Measurements from ENCODE around the gene KCND3. TPM values are rescaled to one million over a fixed set of nuclear protein-coding genes. Genes with fewer than 3 reads are reported as not detected.

Gene KCND3
- polyA plus RNA-seq, 3 donors = not detected

DNA sequence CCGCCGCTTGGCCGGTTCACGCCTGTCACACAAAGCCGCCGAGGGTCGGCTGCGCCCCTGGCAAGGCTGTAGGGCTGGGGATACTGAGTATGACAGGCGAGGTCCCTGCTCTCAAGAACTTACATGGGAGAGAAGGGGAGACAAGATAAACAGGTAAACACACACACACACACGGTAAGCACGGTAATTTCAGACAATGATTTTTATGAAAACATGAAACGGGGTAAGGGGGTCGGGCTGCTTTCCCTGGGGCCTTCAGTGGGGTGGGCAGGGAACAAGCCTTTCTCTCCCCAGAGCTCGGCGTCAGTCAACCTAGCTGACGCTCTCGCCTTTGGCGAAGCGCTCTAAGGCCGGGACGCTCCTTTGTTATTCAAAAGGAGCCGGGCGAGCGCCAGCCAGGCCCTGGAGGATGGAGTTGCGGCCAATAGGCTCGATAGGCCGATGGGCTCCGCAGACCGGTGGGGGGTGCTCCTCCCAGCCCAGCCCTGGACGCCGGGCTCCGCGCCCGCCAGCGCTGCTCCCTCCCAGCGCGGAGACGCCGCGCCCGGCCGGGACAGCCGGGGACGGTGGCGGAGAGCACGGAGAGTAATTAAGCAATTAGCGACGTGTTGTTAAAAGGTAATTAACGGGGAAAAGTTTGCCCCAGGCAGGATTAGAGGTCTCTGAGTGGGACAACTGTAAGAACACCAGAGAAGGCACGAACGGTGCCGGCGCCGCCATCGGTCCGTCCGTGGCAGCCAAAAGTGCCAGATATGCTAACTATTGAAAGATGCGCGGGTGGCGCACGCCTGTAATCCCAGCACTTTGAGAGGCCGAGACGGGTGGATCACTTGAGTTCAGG is 249.3 kb downstream of the KCND3 start:
- Histone ChIP-seq H3K9me3 (replicated peaks in 1 of 2; ENCODE audit: control insufficient read depth in 1 of 2, insufficient read depth in 1 of 2, low read length in 2 of 2) (peaks cover 0 to 4% of the 10 kb centered on the region in 2 donors), H3K27ac (ENCODE audit: low read depth in 1 of 2, low read length in 2 of 2) (peak overlapping the region in 1 of 2 donors; percentile 81), H3K4me1 (ENCODE audit: control insufficient read depth in 1 of 2, insufficient read depth in 2 of 2, low read length in 2 of 2) (peaks cover 50 to 54% of the 10 kb centered on the region in 2 donors), H4K20me1 (ENCODE audit: insufficient read depth, low read length) (no peaks in the 10 kb centered on the region), H3K9ac (ENCODE audit: insufficient read depth, low read length, poor library complexity, severe bottlenecking) (peak overlapping the region; percentile 33), H2AFZ (ENCODE audit: insufficient read depth, low read depth, low read length, poor library complexity, severe bottlenecking) (peak overlapping the region; percentile 83), H3K27me3 (ENCODE audit: control insufficient read depth in 2 of 2, insufficient read depth in 2 of 2, low read length in 2 of 2) (peaks cover 22 to 54% of the 10 kb centered on the region in 2 donors), H3K79me2 (ENCODE audit: insufficient read depth, low read length) (no peaks in the 10 kb centered on the region), H3K4me3 (replicated peaks in 1 of 3; ENCODE audit: low read depth in 2 of 3, low read length in 3 of 3) (peak overlapping the region; percentile 46 to 79 (median 63)), H3K36me3 (replicated peaks in 1 of 2; ENCODE audit: control insufficient read depth in 1 of 2, insufficient read depth in 2 of 2, low read length in 2 of 2) (no peaks in the 10 kb centered on the region), H3K4me2 (replicated peaks; ENCODE audit: extremely low read depth, low read length, poor library complexity, severe bottlenecking) (peak overlapping the region; percentile 79)
- WGBS (ENCODE audit: insufficient coverage) = 1% methylated on average over 57 of the region's 63 CpGs
- TF ChIP-seq, protein P1, sequence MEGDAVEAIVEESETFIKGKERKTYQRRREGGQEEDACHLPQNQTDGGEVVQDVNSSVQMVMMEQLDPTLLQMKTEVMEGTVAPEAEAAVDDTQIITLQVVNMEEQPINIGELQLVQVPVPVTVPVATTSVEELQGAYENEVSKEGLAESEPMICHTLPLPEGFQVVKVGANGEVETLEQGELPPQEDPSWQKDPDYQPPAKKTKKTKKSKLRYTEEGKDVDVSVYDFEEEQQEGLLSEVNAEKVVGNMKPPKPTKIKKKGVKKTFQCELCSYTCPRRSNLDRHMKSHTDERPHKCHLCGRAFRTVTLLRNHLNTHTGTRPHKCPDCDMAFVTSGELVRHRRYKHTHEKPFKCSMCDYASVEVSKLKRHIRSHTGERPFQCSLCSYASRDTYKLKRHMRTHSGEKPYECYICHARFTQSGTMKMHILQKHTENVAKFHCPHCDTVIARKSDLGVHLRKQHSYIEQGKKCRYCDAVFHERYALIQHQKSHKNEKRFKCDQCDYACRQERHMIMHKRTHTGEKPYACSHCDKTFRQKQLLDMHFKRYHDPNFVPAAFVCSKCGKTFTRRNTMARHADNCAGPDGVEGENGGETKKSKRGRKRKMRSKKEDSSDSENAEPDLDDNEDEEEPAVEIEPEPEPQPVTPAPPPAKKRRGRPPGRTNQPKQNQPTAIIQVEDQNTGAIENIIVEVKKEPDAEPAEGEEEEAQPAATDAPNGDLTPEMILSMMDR (IDR thresholded peaks at IDR 0.05) = no peak
- H3K27me3 Mint-ChIP-seq (ENCODE audit: low read depth in 3 of 3) = peaks cover 51 to 70% (median 54%) of the 10 kb centered on the region in 3 donors
- H3K4me3 Mint-ChIP-seq = peak overlapping the region; percentile 89 to 98
- intact Hi-C loops (cut with micrococcal nuclease) = loop anchor here (10.0 kb wide), 5 partner anchors 125 to 775 kb away; partner anchors contain the start of genes ADORA3 (in 1 of the 2), DENND2D (in 1 of the 2), LRIF1 (in 1 of the 2) and RAP1A (in 1 of the 2)
- peaks cover 31% of the 10 kb centered on the region for H3K4me1 Mint-ChIP-seq
- H3K36me3 Mint-ChIP-seq = peaks cover 7 to 21% of the 10 kb centered on the region in 2 donors
- peaks cover 0 to 17% (median 6%) of the 10 kb centered on the region in 7 donors for H3K9me3 Mint-ChIP-seq
- DNase-seq = peak in 1 of 3 donors; percentile 21
- H3K27ac Mint-ChIP-seq = peak overlapping the region; percentile 57 to 95 (median 89)

- H3K79me2 ChIP-seq (ENCODE audit: insufficient read depth, low read length) = no peaks in the 10 kb centered on the region
- under 1% methylated on average over 40 of the region's 59 CpGs for WGBS (ENCODE audit: insufficient coverage)
- peaks cover 51 to 70% (median 54%) of the 10 kb centered on the region in 3 donors for H3K27me3 Mint-ChIP-seq (ENCODE audit: low read depth in 3 of 3)
- peak; percentile 80 to 86 (median 82) for DNase-seq
- peak within 1 kb of the TSS; percentile 79 for H3K4me2 ChIP-seq (replicated peaks; ENCODE audit: extremely low read depth, low read length, poor library complexity, severe bottlenecking)
- H3K9me3 Mint-ChIP-seq = peaks cover 0 to 17% (median 6%) of the 10 kb centered on the region in 7 donors
- H3K36me3 ChIP-seq (replicated peaks in 1 of 2; ENCODE audit: control insufficient read depth in 1 of 2, insufficient read depth in 2 of 2, low read length in 2 of 2) = no peaks in the 10 kb centered on the region
- H3K4me1 Mint-ChIP-seq = peaks cover 31% of the 10 kb centered on the region
- peaks cover 58 to 62% of the 10 kb centered on the region in 2 donors for H3K4me1 ChIP-seq (ENCODE audit: control insufficient read depth in 1 of 2, insufficient read depth in 2 of 2, low read length in 2 of 2)
- H3K4me3 Mint-ChIP-seq = peak within 1 kb of the TSS; percentile 89 to 98
- H3K27me3 ChIP-seq (ENCODE audit: control insufficient read depth in 2 of 2, insufficient read depth in 2 of 2, low read length in 2 of 2) = peaks cover 22 to 54% of the 10 kb centered on the region in 2 donors
- H3K9me3 ChIP-seq (replicated peaks in 1 of 2; ENCODE audit: control insufficient read depth in 1 of 2, insufficient read depth in 1 of 2, low read length in 2 of 2) = peaks cover 0 to 4% of the 10 kb centered on the region in 2 donors
- TF ChIP-seq, protein P1 (IDR thresholded peaks at IDR 0.05) = no peak
- peaks cover 7 to 21% of the 10 kb centered on the region in 2 donors for H3K36me3 Mint-ChIP-seq
- H3K4me3 ChIP-seq (replicated peaks in 1 of 3; ENCODE audit: low read depth in 2 of 3, low read length in 3 of 3) = peak within 1 kb of the TSS; percentile 46 to 79 (median 63)
- peak within 1 kb of the TSS; percentile 83 to 99 (median 95) for H3K27ac Mint-ChIP-seq
- H2AFZ ChIP-seq (ENCODE audit: insufficient read depth, low read depth, low read length, poor library complexity, severe bottlenecking) = peak within 1 kb of the TSS; percentile 83
- H3K27ac ChIP-seq (ENCODE audit: low read depth in 1 of 2, low read length in 2 of 2) = peak within 1 kb of the TSS; percentile 78 to 81
- peak within 1 kb of the TSS; percentile 77 for H3K9ac ChIP-seq (ENCODE audit: insufficient read depth, low read length, poor library complexity, severe bottlenecking)
- no peaks in the 10 kb centered on the region for H4K20me1 ChIP-seq (ENCODE audit: insufficient read depth, low read length)
- intact Hi-C loops (cut with micrococcal nuclease) = loop anchor here (10.0 kb wide), 4 partner anchors 125 to 775 kb away; partner anchors contain the start of genes ADORA3 (in 1 of the 2), DENND2D (in 1 of the 2), LRIF1 (in 1 of the 2) and RAP1A (in 1 of the 2)
These were observed 250.1 kb downstream of the KCND3 start, which contains the start of gene INKA2 for GRCh38 chr1:111739194-111739924. Gene INKA2, minus strand, starts transcription at chr1:111739395. Its CDS starts 153 bp downstream, at chr1:111739242.

All from CD14-positive monocyte (primary cell).